HCT116 (cell line): ENCODE measurements around the gene BNIPL. TPM values are rescaled to one million over a fixed set of nuclear protein-coding genes. Genes with fewer than 3 reads are reported as not detected.

Experiments
- ATAC-seq: fragments of 200-7000 bp; cut with Tn5 transposase; 2 replicates; pipeline ENCODE4 v1.9.1; 2020; ENCODE audit warnings: mild to moderate bottlenecking, moderate library complexity
- BruUV-seq: library from RNA; stranded (reverse); fragments of 400-500 nt; replicated peaks from 2 replicates; lab custom pipeline; 2021; lab: Mats Ljungman, UMichigan
- CTCF ChIA-PET: fragments of 300-600 bp; sonication (Branson Sonifier 250); formaldehyde crosslinking; loops from one replicate; lab custom pipeline; 2021; ENCODE audit warnings: antibody characterized with exemption; lab: Charles Lee
- POLR2A ChIA-PET: fragments of 300-600, 350-600 bp; sonication (Branson Sonifier 250); formaldehyde crosslinking; loops from one replicate; lab custom pipeline; 2021; ENCODE audit warnings: antibody characterized with exemption; lab: Charles Lee
- RAD21 ChIA-PET, 2 experiments: fragments of 300-600 bp; sonication (Branson Sonifier 250); formaldehyde crosslinking; loops; one replicate each; lab custom pipeline; 2023; ENCODE audit warnings: low total read pairs in 2 of 2; ENCODE audit not compliant: uncharacterized antibody in 2 of 2, unreplicated experiment in 2 of 2, low non-redundant PET in 1 of 2; lab: Charles Lee
- DNase-seq: peaks from one replicate; pipeline ENCODE4 v3.0.0-alpha.2; 2010; ENCODE audit warnings: low read depth, low spot score
- H2AFZ ChIP-seq: fragments of 200-600 bp; shearing (Covaris generic), sonication (generic); 2 replicates; pipeline ENCODE4 v1.6.1; 2017; ENCODE audit warnings: low read depth, mixed run types, mixed read lengths, antibody characterized with exemption, low read length; ENCODE audit not compliant: poor library complexity, severe bottlenecking
- H3K27ac ChIP-seq: 2 replicates; pipeline ENCODE4 v1.5.1; 2012; ENCODE audit warnings: low read depth, low read length
- H3K27me3 ChIP-seq: fragments of 200-600 bp; sonication (generic); 2 replicates; pipeline ENCODE4 v1.6.1; 2016; ENCODE audit warnings: mixed run types, low read length, mixed read lengths; ENCODE audit not compliant: insufficient read depth
- H3K36me3 ChIP-seq, 2 experiments: fragments of 200-500 bp in 1 of 2; fragments of 200-600 bp in 1 of 2; sonication (Bioruptor generic) in 1 of 2; sonication (generic) in 1 of 2; 2 replicates each; pipeline versions ENCODE4 v1.5.1 to v1.6.1; 2014 to 2016; ENCODE audit warnings: low read length in 2 of 2, inconsistent platforms in 1 of 2, mixed read lengths in 1 of 2, mixed run types in 1 of 2; ENCODE audit not compliant: insufficient read depth in 2 of 2, control insufficient read depth in 1 of 2
- H3K4me1 ChIP-seq, 2 experiments: fragments of 200-600 bp in 1 of 2; sonication (generic) in 1 of 2; 2 replicates each; pipeline versions ENCODE4 v1.5.1 to v1.6.1; 2012 to 2017; ENCODE audit warnings: low read length in 2 of 2, inconsistent platforms in 1 of 2, mild to moderate bottlenecking in 1 of 2, mixed read lengths in 1 of 2, mixed run types in 1 of 2, moderate library complexity in 1 of 2; ENCODE audit not compliant: insufficient read depth in 2 of 2, control insufficient read depth in 1 of 2
- H3K4me2 ChIP-seq: fragments of 200-600 bp; sonication (generic); 2 replicates; pipeline ENCODE4 v1.6.1; 2017; ENCODE audit warnings: mixed run types, low read length, mixed read lengths
- H3K4me3 ChIP-seq, 2 experiments: fragments of 200-600 bp in 1 of 2; sonication (generic) in 1 of 2; replicated peaks in 1 of 2; 2 replicates each; pipeline ENCODE4 v1.5.1; 2011 to 2016; ENCODE audit warnings: low read length in 2 of 2, control low read depth in 1 of 2, low read depth in 1 of 2, mild to moderate bottlenecking in 1 of 2, mixed read lengths in 1 of 2, mixed run types in 1 of 2
- H3K79me2 ChIP-seq: fragments of 200-600 bp; sonication (generic); 2 replicates; pipeline ENCODE4 v1.6.1; 2017; ENCODE audit warnings: mild to moderate bottlenecking, mixed run types, low read length, moderate library complexity, mixed read lengths; ENCODE audit not compliant: insufficient read depth
- H3K9ac ChIP-seq: fragments of 200-600 bp; sonication (generic); 2 replicates; pipeline ENCODE4 v1.6.1; 2016; ENCODE audit warnings: low read length, mixed read lengths
- H3K9me2 ChIP-seq: fragments of 200-600 bp; sonication (generic), shearing (Covaris generic); 2 replicates; pipeline ENCODE4 v1.6.1; 2017; ENCODE audit warnings: mixed run types, mild to moderate bottlenecking, moderate library complexity; ENCODE audit not compliant: insufficient read depth
- H3K9me3 ChIP-seq, 2 experiments: fragments of 200-500 bp in 1 of 2; fragments of 200-600 bp in 1 of 2; sonication (Bioruptor generic) in 1 of 2; sonication (generic) in 1 of 2; 2 replicates each; pipeline ENCODE4 v1.6.1; 2014 to 2017; ENCODE audit warnings: low read length in 2 of 2, mixed read lengths in 2 of 2, inconsistent platforms in 1 of 2, low read depth in 1 of 2, mild to moderate bottlenecking in 1 of 2, mixed run types in 1 of 2, moderate library complexity in 1 of 2; ENCODE audit not compliant: control insufficient read depth in 1 of 2, insufficient read depth in 1 of 2
- H4K20me1 ChIP-seq: fragments of 200-600 bp; sonication (generic), shearing (Covaris generic); 2 replicates; pipeline ENCODE4 v1.6.1; 2017; ENCODE audit warnings: mixed run types, mild to moderate bottlenecking, moderate library complexity; ENCODE audit not compliant: insufficient read depth
- CBX3 ChIP-seq: IDR thresholded peaks from 2 replicates; pipeline ENCODE4 v1.6.1; 2012; ENCODE audit warnings: low read depth
- CEBPB ChIP-seq: IDR thresholded peaks from 2 replicates; pipeline ENCODE4 v1.6.1; 2012; ENCODE audit warnings: low read depth
- EZH2 ChIP-seq: fragments of 200-600 bp; sonication (generic); IDR thresholded peaks from 2 replicates; pipeline ENCODE4 v1.6.1; 2017; ENCODE audit warnings: antibody characterized with exemption, mixed run types
- EZH2phosphoT487 ChIP-seq: fragments of 200-600 bp; IDR thresholded peaks from 2 replicates; pipeline ENCODE4 v1.6.1; 2018; ENCODE audit warnings: antibody characterized with exemption, borderline replicate concordance
- FOSL1 ChIP-seq: IDR thresholded peaks from 2 replicates; pipeline ENCODE4 v1.6.1; 2012; ENCODE audit warnings: low read depth
- JUND ChIP-seq: IDR thresholded peaks from 2 replicates; pipeline ENCODE4 v1.6.1; 2012
- POLR2A ChIP-seq: IDR thresholded peaks from 2 replicates; pipeline ENCODE4 v1.7.0; 2011; ENCODE audit warnings: borderline replicate concordance; ENCODE audit not compliant: insufficient read depth, insufficient read length; ENCODE audit errors: extremely low read depth
- POLR2AphosphoS5 ChIP-seq: IDR thresholded peaks from 2 replicates; pipeline ENCODE4 v1.6.1; 2011; ENCODE audit warnings: mild to moderate bottlenecking, low read depth, low read length, moderate library complexity
- SP1 ChIP-seq: IDR thresholded peaks from 2 replicates; pipeline ENCODE4 v1.6.1; 2012; ENCODE audit warnings: low read depth
- YY1 ChIP-seq: IDR thresholded peaks from 2 replicates; pipeline ENCODE4 v1.6.1; 2011; ENCODE audit warnings: low read length, low read depth, moderate library complexity, mild to moderate bottlenecking; ENCODE audit not compliant: insufficient replicate concordance; ENCODE audit errors: extremely low read depth
- ZFX ChIP-seq: fragments of 450-650 bp; IDR thresholded peaks from 2 replicates; pipeline ENCODE4 v1.6.1; 2017
- ZNF274 ChIP-seq: fragments of 200-500 bp; sonication (Bioruptor generic); IDR thresholded peaks from 2 replicates; pipeline ENCODE4 v1.6.1; 2014; ENCODE audit warnings: mild to moderate bottlenecking, low read depth, low read length, inconsistent platforms
- intact Hi-C: fragments of 100-400 bp; cut with micrococcal nuclease; formaldehyde crosslinking; loops from 2 replicates; pipeline ENCODE4 v1.10.0; 2022
- total RNA-seq: library from RNA; stranded (reverse); gene quantifications from one replicate; pipeline ENCODE4 v1.2.1, GENCODE V29; 2021; ENCODE audit not compliant: unreplicated experiment
- TF ChIP-seq, protein P1 (sequence below): IDR thresholded peaks from 2 replicates; pipeline ENCODE4 v1.6.1; 2012
- TF ChIP-seq, protein P2 (sequence below): IDR thresholded peaks from 2 replicates; pipeline ENCODE4 v1.6.1; 2011; ENCODE audit warnings: mild to moderate bottlenecking, low read length, moderate library complexity; ENCODE audit not compliant: insufficient replicate concordance; ENCODE audit errors: extremely low read depth
- TF ChIP-seq, protein P3 (sequence below): IDR thresholded peaks from 2 replicates; pipeline ENCODE4 v1.6.1; 2012; ENCODE audit warnings: low read depth
- TF ChIP-seq, protein P4 (sequence below), 3 experiments: fragments of 200-600 bp in 1 of 3; sonication (generic) in 1 of 3; IDR thresholded peaks in 2 of 3; conservative IDR thresholded peaks in 1 of 3; 2 replicates each; pipeline ENCODE4 v1.5.1; 2012 to 2017; ENCODE audit warnings: low read depth in 2 of 3, low read length in 2 of 3, antibody characterized with exemption in 1 of 3, borderline replicate concordance in 1 of 3, control low read depth in 1 of 3, mild to moderate bottlenecking in 1 of 3, mixed read lengths in 1 of 3, mixed run types in 1 of 3, moderate library complexity in 1 of 3; ENCODE audit not compliant: insufficient read depth in 1 of 3
- TF ChIP-seq, protein P5 (sequence below): IDR thresholded peaks from 2 replicates; pipeline ENCODE4 v1.6.1; 2012

BNIPL gene
- total RNA-seq, 1 experiment from 2014 or later = 0.86 TPM

DNA sequence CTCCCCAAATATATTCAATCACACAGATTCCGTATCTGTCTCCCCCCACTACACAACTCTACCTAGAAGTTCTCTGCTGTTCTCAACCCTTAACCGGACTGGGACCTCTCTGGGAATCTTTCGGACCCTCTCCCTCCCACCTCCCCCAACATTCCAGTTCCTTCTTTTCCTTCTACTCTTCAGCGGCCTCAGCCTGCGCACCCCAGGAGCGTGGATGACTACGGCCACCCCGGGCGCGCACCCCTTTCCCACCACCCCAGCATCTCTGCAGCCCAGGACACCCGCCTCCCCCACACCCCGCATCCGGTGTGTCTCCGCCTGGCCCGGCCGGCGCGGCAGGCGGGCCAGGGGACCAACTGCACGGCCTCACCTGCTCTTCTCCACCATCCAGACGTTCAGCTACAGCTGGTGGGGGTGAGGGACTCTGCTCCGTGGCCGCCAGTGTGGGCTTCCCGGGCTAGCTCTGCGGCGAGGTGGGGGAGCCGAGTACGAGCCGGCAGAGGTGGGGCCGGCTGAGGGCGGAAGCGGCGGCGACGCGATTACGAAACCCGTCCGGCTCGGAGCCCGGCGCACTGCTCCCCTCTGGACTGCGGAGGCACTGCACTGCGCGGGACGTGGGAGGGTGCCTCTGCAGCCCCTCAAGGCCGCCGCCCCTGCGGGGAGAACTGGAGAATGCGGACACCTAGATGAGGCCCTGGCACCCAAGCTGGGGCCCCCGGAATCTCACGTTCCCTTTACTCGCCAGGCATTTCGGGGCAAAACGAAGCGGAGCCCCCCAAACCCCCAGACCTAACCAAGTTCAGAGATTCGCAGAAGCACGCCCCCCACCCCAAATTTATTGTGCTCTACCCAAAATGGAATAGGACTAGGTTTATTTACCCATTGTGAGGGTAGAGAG lies 23.0 kb downstream of the BNIPL start, which contains the start of gene CDC42SE1:
Gene CDC42SE1, minus strand, starts transcription at position 514 of the 898 bp plus-strand sequence. CDS start 3,892 bp downstream, outside the sequence.
- DNase-seq (peak; percentile 51), ATAC-seq (peak; percentile 94)
- no peaks in the 10 kb centered on the region for H3K9me2 ChIP-seq
- peaks cover 47% of the 10 kb centered on the region for H3K79me2 ChIP-seq
- ChIA-PET RAD21 (no interaction called here), POLR2A (interaction anchor here (0.9 to 1.2 kb wide), 2 partner anchors 12 to 13 kb away, joined by 3 read pairs; no protein-coding TSS in a partner anchor), CTCF (interaction anchor here (1.2 kb wide), 2 partner anchors 8 to 40 kb away, joined by 3 to 4 read pairs; no protein-coding TSS in a partner anchor)
- H3K27ac ChIP-seq = peak within 1 kb of the TSS; percentile 90
- H3K4me3 ChIP-seq = peak within 1 kb of the TSS; percentile 70 to 96
- intact Hi-C loops = loop anchor here (5.0 kb wide), 1 partner anchor 37 kb away; no protein-coding TSS in a partner anchor
- H3K4me1 ChIP-seq = peaks cover 18 to 41% of the 10 kb centered on the region in 2 experiments
- H3K36me3 ChIP-seq = peaks cover 13 to 26% of the 10 kb centered on the region in 2 experiments
- H2AFZ ChIP-seq = peak within 1 kb of the TSS; percentile 33
- TSS peak; percentile 57 for BruUV-seq
- H4K20me1 ChIP-seq = no peaks in the 10 kb centered on the region; the same call in 1 of the 2 replicates
- H3K4me2 ChIP-seq = peak within 1 kb of the TSS; percentile 76
- H3K9ac ChIP-seq = peak within 1 kb of the TSS; percentile 90
- H3K27me3 ChIP-seq = no peaks in the 10 kb centered on the region
- no peaks in the 10 kb centered on the region for H3K9me3 ChIP-seq
- TF ChIP-seq, protein P1, sequence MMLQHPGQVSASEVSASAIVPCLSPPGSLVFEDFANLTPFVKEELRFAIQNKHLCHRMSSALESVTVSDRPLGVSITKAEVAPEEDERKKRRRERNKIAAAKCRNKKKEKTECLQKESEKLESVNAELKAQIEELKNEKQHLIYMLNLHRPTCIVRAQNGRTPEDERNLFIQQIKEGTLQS = no peak
- TF ChIP-seq, protein P2, sequence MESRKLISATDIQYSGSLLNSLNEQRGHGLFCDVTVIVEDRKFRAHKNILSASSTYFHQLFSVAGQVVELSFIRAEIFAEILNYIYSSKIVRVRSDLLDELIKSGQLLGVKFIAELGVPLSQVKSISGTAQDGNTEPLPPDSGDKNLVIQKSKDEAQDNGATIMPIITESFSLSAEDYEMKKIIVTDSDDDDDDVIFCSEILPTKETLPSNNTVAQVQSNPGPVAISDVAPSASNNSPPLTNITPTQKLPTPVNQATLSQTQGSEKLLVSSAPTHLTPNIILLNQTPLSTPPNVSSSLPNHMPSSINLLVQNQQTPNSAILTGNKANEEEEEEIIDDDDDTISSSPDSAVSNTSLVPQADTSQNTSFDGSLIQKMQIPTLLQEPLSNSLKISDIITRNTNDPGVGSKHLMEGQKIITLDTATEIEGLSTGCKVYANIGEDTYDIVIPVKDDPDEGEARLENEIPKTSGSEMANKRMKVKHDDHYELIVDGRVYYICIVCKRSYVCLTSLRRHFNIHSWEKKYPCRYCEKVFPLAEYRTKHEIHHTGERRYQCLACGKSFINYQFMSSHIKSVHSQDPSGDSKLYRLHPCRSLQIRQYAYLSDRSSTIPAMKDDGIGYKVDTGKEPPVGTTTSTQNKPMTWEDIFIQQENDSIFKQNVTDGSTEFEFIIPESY = peak; percentile 50
- TF ChIP-seq, protein P3, sequence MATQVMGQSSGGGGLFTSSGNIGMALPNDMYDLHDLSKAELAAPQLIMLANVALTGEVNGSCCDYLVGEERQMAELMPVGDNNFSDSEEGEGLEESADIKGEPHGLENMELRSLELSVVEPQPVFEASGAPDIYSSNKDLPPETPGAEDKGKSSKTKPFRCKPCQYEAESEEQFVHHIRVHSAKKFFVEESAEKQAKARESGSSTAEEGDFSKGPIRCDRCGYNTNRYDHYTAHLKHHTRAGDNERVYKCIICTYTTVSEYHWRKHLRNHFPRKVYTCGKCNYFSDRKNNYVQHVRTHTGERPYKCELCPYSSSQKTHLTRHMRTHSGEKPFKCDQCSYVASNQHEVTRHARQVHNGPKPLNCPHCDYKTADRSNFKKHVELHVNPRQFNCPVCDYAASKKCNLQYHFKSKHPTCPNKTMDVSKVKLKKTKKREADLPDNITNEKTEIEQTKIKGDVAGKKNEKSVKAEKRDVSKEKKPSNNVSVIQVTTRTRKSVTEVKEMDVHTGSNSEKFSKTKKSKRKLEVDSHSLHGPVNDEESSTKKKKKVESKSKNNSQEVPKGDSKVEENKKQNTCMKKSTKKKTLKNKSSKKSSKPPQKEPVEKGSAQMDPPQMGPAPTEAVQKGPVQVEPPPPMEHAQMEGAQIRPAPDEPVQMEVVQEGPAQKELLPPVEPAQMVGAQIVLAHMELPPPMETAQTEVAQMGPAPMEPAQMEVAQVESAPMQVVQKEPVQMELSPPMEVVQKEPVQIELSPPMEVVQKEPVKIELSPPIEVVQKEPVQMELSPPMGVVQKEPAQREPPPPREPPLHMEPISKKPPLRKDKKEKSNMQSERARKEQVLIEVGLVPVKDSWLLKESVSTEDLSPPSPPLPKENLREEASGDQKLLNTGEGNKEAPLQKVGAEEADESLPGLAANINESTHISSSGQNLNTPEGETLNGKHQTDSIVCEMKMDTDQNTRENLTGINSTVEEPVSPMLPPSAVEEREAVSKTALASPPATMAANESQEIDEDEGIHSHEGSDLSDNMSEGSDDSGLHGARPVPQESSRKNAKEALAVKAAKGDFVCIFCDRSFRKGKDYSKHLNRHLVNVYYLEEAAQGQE = no peak
- peak; percentile 39 for TF ChIP-seq ZFX
- peak; percentile 31 for TF ChIP-seq YY1
- TF ChIP-seq ZNF274 = no peak
- no peak for TF ChIP-seq FOSL1
- TF ChIP-seq, protein P4, sequence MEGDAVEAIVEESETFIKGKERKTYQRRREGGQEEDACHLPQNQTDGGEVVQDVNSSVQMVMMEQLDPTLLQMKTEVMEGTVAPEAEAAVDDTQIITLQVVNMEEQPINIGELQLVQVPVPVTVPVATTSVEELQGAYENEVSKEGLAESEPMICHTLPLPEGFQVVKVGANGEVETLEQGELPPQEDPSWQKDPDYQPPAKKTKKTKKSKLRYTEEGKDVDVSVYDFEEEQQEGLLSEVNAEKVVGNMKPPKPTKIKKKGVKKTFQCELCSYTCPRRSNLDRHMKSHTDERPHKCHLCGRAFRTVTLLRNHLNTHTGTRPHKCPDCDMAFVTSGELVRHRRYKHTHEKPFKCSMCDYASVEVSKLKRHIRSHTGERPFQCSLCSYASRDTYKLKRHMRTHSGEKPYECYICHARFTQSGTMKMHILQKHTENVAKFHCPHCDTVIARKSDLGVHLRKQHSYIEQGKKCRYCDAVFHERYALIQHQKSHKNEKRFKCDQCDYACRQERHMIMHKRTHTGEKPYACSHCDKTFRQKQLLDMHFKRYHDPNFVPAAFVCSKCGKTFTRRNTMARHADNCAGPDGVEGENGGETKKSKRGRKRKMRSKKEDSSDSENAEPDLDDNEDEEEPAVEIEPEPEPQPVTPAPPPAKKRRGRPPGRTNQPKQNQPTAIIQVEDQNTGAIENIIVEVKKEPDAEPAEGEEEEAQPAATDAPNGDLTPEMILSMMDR (IDR thresholded peaks at IDR 0.05 in 2 of 3, conservative IDR thresholded peaks at IDR 0.05 in 1 of 3; ENCODE audit: borderline replicate concordance in 1 of 3, insufficient read depth in 1 of 3, low read depth in 2 of 3, low read length in 2 of 3) = peak in 2 of 3 experiments; percentile 70 to 79; a peak in 5 of 6 replicates
- TF ChIP-seq EZH2 = no peak
- no peak for TF ChIP-seq EZH2phosphoT487
- 0 out of 2 replicates have a peak, but pooled peaks have one; percentile 18 for TF ChIP-seq SP1
- TF ChIP-seq CBX3 = no peak
- TF ChIP-seq CEBPB = peak; percentile 99
- TF ChIP-seq POLR2A = peak; percentile 85
- no peak for TF ChIP-seq JUND
- TF ChIP-seq POLR2AphosphoS5 = peak; percentile 90
- TF ChIP-seq, protein P5, sequence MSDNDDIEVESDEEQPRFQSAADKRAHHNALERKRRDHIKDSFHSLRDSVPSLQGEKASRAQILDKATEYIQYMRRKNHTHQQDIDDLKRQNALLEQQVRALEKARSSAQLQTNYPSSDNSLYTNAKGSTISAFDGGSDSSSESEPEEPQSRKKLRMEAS = peak; percentile 63
